Measurements from ENCODE around the gene TMEM131L.
"Not testable (repeated sequence)": the region's sequence is repeated elsewhere in the genome, so short reads cannot be mapped to it uniquely, and the experiment has no call there.

The TMEM131L gene

DNA sequence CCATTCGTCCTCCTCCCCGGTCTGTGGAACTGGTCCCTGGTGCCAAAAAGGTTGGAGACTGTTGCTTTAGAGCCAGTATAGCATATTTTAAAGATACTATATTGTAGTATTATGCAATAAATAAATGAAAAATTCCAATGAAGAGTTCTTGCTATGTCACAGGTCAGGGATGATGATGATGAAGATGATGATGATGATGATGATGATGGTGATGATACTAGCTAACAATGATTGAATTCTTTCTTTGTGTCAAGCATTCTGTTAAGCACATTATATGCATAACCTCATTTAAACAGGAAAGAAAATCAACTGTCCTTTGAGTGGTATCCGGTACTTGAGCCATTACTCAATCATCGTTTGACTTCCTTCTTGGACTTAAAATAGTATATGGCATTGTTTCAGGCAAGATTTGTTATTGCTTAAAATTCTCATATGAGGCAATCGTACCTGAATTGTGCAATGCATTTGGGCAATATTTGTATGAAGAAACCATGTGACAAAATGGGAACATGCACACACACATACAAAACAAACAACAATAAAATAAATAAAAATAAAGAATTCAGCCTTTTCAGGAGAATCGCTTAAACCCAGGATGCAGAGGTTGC is 195.2 kb downstream of the TMEM131L start:
- Histone ChIP-seq H3K9ac (ENCODE audit: low read depth, low read length) (no peak overlapping the region), H3K9me3 (ENCODE audit: control insufficient read depth, insufficient read depth, low read length) (no peaks in the 10 kb centered on the region), H3K4me1 (ENCODE audit: insufficient read depth, low read length) (no peaks in the 10 kb centered on the region), H3K36me3 (ENCODE audit: insufficient read depth, low read length) (no peaks in the 10 kb centered on the region)

DNA sequence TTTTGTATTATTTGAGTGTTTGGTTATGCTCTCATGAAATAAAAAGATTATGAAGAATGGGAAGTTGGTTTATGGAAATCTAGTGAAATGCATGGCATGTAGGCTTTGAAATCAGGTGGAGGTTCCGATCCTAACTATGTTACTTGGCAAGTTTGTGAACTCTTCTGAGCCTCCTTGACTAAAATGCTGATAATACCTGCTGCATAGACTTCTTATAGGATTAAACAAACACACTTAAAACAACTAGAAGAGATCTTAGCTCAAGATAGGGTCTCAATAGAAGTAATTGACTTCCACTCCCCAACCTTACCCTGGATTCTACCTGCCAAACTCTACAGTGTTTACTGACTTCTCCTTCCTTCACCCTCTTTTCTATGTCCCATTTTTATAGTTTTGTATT is 195.7 kb downstream of the TMEM131L start:
- Histone ChIP-seq H3K9me3 (ENCODE audit: control insufficient read depth, insufficient read depth, low read length) (no peaks in the 10 kb centered on the region), H3K9ac (ENCODE audit: low read depth, low read length) (no peak overlapping the region), H3K4me1 (ENCODE audit: insufficient read depth, low read length) (no peaks in the 10 kb centered on the region), H3K36me3 (ENCODE audit: insufficient read depth, low read length) (no peaks in the 10 kb centered on the region)

DNA sequence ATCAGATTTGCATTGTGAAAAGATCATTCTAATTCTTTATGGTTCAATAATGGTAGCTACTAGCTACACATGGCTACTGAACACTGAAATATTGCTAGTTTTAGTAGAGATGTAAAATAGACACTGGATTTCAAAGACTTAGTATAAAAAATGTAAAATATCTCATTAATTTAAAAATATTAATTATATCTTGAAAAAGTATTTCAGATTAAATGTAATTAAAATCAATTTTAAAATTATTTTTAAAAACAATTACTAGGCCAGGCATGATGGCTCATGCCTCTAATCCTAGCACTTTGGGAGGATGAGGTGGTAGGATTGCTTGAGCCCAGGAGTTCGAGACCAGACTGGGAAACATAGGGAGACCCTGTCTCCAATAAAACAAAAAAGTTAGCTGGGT is 197.5 kb downstream of the TMEM131L start:
- no peaks in the 10 kb centered on the region for H3K36me3 ChIP-seq (ENCODE audit: insufficient read depth, low read length)
- no peaks in the 10 kb centered on the region for H3K4me1 ChIP-seq (ENCODE audit: insufficient read depth, low read length)
- H3K9me3 ChIP-seq (ENCODE audit: control insufficient read depth, insufficient read depth, low read length) = no peaks in the 10 kb centered on the region
- H3K9ac ChIP-seq (ENCODE audit: low read depth, low read length) = no peak overlapping the region

DNA sequence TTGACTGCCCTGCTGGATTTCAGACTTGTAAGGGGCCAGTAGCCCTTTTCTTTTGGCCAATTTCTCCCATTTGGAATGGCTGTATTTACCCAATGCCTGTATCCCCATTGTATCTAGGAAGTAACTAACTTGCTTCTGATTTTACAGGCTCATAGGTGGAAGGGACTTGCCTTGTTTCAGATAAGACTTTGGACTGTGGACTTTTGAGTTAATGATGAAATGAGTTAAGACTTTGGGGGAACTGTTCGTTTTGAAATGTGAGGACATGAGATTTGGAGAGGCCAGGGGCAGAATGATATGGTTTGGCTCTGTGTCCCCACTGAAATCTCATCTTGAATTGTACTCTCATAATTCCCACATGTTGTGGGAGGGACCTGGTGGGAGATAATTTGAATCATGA is 200.3 kb downstream of the TMEM131L start:
- H3K36me3 ChIP-seq (ENCODE audit: insufficient read depth, low read length); H3K9ac ChIP-seq (ENCODE audit: low read depth, low read length); H3K9me3 ChIP-seq (ENCODE audit: control insufficient read depth, insufficient read depth, low read length); H3K4me1 ChIP-seq (ENCODE audit: insufficient read depth, low read length): not testable (repeated sequence)

DNA sequence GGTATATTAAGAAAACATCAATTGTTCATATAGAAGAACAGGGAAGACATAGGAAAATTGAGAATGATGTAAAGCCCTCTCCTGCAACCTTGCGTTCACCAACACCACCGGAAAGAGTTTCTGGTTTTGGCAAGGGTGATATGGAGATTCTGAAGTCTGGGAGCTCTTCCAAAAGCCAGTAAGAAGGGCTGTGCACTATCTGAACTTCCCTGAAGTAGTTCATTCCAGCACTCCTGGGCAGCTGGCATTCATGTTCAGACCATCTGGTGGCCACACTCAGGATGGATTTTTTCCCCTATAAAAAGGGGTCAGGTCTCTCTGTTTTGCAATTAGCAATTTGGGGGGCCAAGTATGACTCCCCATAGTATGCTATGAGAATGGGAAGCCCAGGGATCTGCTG is 202.5 kb downstream of the TMEM131L start:
- Histone ChIP-seq H3K9ac (ENCODE audit: low read depth, low read length) (no peak overlapping the region), H3K9me3 (ENCODE audit: control insufficient read depth, insufficient read depth, low read length) (no peaks in the 10 kb centered on the region), H3K36me3 (ENCODE audit: insufficient read depth, low read length) (no peaks in the 10 kb centered on the region), H3K4me1 (ENCODE audit: insufficient read depth, low read length) (no peaks in the 10 kb centered on the region)

DNA sequence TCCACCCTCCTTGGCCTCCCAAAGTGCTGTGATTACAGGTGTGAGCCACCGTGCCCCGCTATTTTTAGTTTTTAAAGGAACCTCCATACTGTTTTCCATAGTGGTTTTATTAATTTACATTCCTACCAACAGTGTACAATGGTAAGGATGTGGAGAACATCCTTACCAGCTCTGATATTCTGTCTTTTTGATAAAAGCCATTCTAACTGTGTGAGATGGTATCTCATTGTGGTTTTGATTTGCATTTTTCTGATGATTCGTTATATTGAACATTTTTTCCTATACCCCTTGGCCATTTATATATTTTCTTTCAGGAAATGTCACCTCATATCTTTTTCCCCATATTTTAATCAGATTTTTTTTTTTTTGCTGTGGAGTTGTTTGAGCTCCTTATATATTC is 203.7 kb downstream of the TMEM131L start:
- Histone ChIP-seq H3K9ac (ENCODE audit: low read depth, low read length) (no peak overlapping the region), H3K9me3 (ENCODE audit: control insufficient read depth, insufficient read depth, low read length) (no peaks in the 10 kb centered on the region), H3K36me3 (ENCODE audit: insufficient read depth, low read length) (no peaks in the 10 kb centered on the region), H3K4me1 (ENCODE audit: insufficient read depth, low read length) (no peaks in the 10 kb centered on the region)

DNA sequence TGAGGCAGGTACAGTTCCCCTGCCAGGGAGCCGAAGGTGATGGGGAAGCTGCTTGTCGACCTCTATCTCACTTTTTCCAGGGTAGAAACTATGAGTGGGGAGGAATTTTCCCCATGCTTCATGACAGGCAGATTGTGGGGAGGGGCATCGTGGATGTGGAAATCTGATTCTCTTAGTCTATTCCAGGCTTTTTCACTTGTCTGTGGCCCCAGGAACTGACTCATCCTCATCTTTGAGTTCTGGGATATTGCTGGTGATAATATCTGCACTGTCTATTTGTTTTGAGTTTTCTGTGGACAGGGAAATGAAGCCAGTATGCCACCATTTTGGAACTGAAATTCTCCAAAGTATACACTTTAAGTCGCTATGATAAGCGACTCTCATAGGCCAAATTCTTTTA is 210.3 kb downstream of the TMEM131L start:
- Histone ChIP-seq H3K9ac (ENCODE audit: low read depth, low read length) (no peak overlapping the region), H3K9me3 (ENCODE audit: control insufficient read depth, insufficient read depth, low read length) (no peaks in the 10 kb centered on the region), H3K4me1 (ENCODE audit: insufficient read depth, low read length) (no peaks in the 10 kb centered on the region), H3K36me3 (ENCODE audit: insufficient read depth, low read length) (no peaks in the 10 kb centered on the region)

DNA sequence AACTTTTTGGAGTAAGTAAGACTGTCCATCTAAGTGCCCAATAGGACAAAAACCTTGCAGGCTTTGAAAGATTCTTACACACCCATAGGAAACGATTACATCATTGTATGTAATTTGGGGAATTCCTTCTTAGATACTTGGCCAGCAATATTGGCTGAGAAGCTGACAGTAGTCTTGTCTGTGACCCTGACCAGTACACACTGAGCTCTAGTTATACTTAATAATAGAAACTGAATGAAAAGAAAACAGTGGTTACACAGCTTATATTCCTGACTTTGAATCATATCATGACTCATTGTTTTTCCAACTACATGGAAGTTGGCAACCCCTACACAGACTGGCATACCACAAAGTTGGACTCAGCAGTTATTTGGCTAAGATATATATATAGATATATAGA is 210.8 kb downstream of the TMEM131L start:
- H3K4me1 ChIP-seq (ENCODE audit: insufficient read depth, low read length) = no peaks in the 10 kb centered on the region
- H3K9ac ChIP-seq (ENCODE audit: low read depth, low read length) = no peak overlapping the region
- H3K9me3 ChIP-seq (ENCODE audit: control insufficient read depth, insufficient read depth, low read length) = no peaks in the 10 kb centered on the region
- H3K36me3 ChIP-seq (ENCODE audit: insufficient read depth, low read length) = no peaks in the 10 kb centered on the region

DNA sequence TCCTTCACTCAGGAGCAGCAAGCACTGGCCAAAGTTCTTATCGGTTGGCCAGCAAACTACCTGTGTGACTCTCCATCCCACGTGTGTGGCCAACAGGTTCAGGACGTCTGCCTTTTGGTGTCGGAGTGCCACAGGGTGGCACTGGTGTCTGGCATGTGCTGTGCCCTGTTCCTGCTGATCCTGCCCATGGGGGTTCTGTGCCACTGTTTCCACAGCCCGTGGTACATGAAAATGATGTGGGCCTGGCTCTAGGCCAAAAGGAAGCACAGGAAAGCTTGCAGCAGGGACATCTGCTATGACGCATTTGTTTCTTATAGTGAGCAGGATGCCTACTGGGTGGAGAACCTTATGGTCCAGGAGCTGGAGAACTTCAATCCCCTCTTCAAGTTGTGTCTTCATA is 213.3 kb downstream of the TMEM131L start:
- Histone ChIP-seq H3K4me1 (ENCODE audit: insufficient read depth, low read length) (no peaks in the 10 kb centered on the region), H3K9me3 (ENCODE audit: control insufficient read depth, insufficient read depth, low read length) (no peaks in the 10 kb centered on the region), H3K9ac (ENCODE audit: low read depth, low read length) (no peak overlapping the region), H3K36me3 (ENCODE audit: insufficient read depth, low read length) (no peaks in the 10 kb centered on the region)

DNA sequence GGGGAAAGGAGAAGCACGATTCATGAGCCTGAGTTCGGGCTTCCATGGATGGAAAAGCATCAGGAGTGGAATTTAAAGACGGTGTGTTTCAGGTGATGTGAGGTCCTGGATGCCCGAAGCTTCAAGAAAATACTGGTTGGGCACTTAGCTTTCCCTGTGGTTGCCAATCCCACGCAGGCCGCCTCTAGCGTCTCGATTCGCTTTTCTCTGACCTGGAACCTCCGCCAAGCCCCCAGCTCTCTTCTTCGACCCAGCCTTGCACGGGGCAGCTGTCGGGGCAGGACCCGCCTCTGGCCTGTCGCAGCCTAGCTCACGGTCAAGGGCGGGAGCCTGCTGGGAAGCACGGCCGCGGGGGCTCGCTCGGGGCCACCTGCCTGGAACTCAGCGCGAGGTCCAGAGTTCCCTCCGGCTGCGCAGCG is 217.6 kb downstream of the TMEM131L start:
- no peaks in the 10 kb centered on the region for H3K4me1 ChIP-seq (ENCODE audit: insufficient read depth, low read length)

DNA sequence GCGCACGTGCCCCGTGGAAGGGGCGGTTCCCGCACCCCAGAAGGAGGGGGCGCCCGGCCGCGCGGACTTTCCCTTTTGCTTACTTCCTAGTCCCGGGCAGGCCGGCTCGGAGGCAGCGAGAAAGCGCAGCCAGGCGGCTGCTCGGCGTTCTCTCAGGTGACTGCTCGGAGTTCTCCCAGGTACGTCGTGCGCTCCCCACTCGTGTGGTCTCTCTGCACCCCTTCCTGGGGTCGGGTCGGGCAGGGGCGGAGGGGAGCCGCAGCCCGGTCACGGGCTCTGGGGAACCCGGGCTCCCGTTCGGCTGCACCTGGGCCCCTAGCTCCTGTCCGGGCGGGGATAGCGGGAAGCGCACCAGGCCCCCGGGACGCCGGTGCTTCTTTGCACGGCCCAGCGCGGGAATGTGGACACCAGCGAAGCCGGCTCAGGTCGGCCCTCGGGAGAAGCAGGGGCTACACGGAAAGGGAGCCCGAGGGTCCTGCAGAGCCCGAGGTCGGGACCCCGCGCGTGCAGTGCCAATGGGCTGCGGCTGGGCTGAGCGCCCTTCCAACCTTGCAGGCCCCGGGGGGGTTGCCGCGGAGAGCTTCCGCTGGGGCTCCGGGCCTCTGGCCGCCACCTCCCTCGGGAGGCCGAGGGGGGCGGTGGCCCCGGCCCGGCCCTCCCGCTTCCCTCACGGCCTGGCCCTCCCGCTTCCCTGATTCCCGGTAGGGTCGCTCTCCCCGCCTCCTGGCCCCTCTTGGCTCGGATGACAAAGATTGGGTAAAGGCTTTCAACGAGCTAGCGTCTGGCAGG is 218.2 kb downstream of the TMEM131L start, which contains the start of gene TLR2:
TLR2 (plus strand) TSS at position 99 of the 789 bp plus-strand sequence. CDS start 18,628 bp downstream, outside the sequence.
- H3K9me3 ChIP-seq (ENCODE audit: control insufficient read depth, insufficient read depth, low read length) = peaks cover 10% of the 10 kb centered on the region
- no peaks in the 10 kb centered on the region for H3K4me1 ChIP-seq (ENCODE audit: insufficient read depth, low read length)
- H3K9ac ChIP-seq (ENCODE audit: low read depth, low read length) = peak within 1 kb of the TSS; percentile 69
- no peaks in the 10 kb centered on the region for H3K36me3 ChIP-seq (ENCODE audit: insufficient read depth, low read length)

More for the DNA sequence above, 217.6 kb downstream of the TMEM131L start:
- H3K9me3 ChIP-seq (ENCODE audit: control insufficient read depth, insufficient read depth, low read length) = peaks cover 10% of the 10 kb centered on the region
- H3K36me3 ChIP-seq (ENCODE audit: insufficient read depth, low read length) = no peaks in the 10 kb centered on the region
- H3K9ac ChIP-seq (ENCODE audit: low read depth, low read length) = peak overlapping the region; percentile 69

DNA sequence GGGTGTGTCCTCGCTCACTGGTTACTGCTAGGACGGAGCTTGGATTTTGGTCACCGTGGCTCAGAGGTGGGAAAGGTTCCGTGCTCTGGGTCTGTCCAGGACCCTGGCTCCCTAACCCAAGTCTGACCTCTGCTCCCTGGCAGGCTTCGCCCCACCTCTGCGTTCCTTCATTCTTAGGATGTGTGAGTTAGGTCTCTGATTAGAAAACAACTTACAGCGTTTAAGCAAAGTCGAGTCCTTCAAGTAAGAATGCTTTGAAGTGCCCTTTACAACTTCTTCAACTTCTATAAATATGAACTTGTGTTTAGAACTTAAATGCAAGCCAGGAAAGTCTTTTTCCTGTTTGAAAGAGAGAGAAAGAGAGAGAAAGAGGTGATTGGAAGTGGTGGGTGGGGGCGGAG is 218.8 kb downstream of the TMEM131L start:
- Histone ChIP-seq H3K9me3 (ENCODE audit: control insufficient read depth, insufficient read depth, low read length) (peaks cover 10% of the 10 kb centered on the region), H3K36me3 (ENCODE audit: insufficient read depth, low read length) (no peaks in the 10 kb centered on the region), H3K4me1 (ENCODE audit: insufficient read depth, low read length) (no peaks in the 10 kb centered on the region), H3K9ac (ENCODE audit: low read depth, low read length) (peak overlapping the region; percentile 69; the same call in 1 of the 2 replicates)

Data from ES-I3 (cell line).